H1 (cell line): ENCODE results near the gene TFAP2A. TPM values are rescaled to one million over a fixed set of nuclear protein-coding genes. Genes with fewer than 3 reads are reported as not detected.

Experiments used
- CTCF ChIA-PET: fragments of 300-600 bp; sonication (Branson Sonifier 250); formaldehyde crosslinking; loops from one replicate; lab custom pipeline; 2021; ENCODE audit not compliant: partially characterized antibody; lab: Charles Lee
- POLR2A ChIA-PET: fragments of 300-600 bp; sonication (Branson Sonifier 250); formaldehyde crosslinking; loops from one replicate; lab custom pipeline; 2021; ENCODE audit warnings: inconsistent platforms; ENCODE audit not compliant: partially characterized antibody; lab: Charles Lee
- DNase-seq, 2 experiments: peaks; one replicate each; pipeline versions ENCODE4 v3.0.0 to v3.0.0-alpha.2; 2010 to 2022; ENCODE audit warnings: low spot score in 2 of 2, low read depth in 1 of 2, mixed read lengths in 1 of 2
- FAIRE-seq: peaks from 2 replicates; lab custom pipeline; 2011; peaks lifted over from hg19 to GRCh38; lab: Jason Lieb, UNC
- H2AFZ ChIP-seq: 2 replicates; pipeline ENCODE4 v1.8.1; 2012; ENCODE audit warnings: low read length, inconsistent platforms
- H2AK5ac ChIP-seq: 2 replicates; pipeline ENCODE4 v1.6.1; 2013; ENCODE audit warnings: low read depth, low read length
- H2BK120ac ChIP-seq: replicated peaks from 2 replicates; pipeline ENCODE3; 2013; ENCODE audit warnings: low read depth, low read length, inconsistent platforms
- H2BK12ac ChIP-seq: 2 replicates; pipeline ENCODE4 v1.6.1; 2013; ENCODE audit warnings: low read depth, low read length
- H2BK15ac ChIP-seq: 2 replicates; pipeline ENCODE4 v1.6.1; 2013; ENCODE audit warnings: low read length
- H2BK20ac ChIP-seq: 2 replicates; pipeline ENCODE4 v1.6.1; 2013; ENCODE audit warnings: low read length
- H2BK5ac ChIP-seq: 2 replicates; pipeline ENCODE4 v1.6.1; 2013; ENCODE audit warnings: low read depth, low read length
- H3K14ac ChIP-seq: 2 replicates; pipeline ENCODE4 v1.6.1; 2013; ENCODE audit warnings: inconsistent platforms; ENCODE audit not compliant: insufficient read length
- H3K18ac ChIP-seq: 2 replicates; pipeline ENCODE4 v1.6.1; 2013; ENCODE audit warnings: low read length; ENCODE audit errors: extremely low read depth
- H3K23ac ChIP-seq: 2 replicates; pipeline ENCODE4 v1.6.1; 2013; ENCODE audit warnings: inconsistent platforms; ENCODE audit not compliant: insufficient read length
- H3K23me2 ChIP-seq: 2 replicates; pipeline ENCODE4 v1.6.1; 2013; ENCODE audit warnings: low read depth, low read length
- H3K27ac ChIP-seq: 2 replicates; pipeline ENCODE4 v1.6.1; 2011; ENCODE audit warnings: low read depth, low read length, inconsistent platforms
- H3K27me3 ChIP-seq, 4 experiments: replicated peaks in 1 of 4; 1 replicate in 1 of 4; 2 replicates in 3 of 4; pipeline versions ENCODE4 v1.6.1 to v1.8.1; 2011 to 2013; ENCODE audit warnings: low read length in 3 of 4, mild to moderate bottlenecking in 3 of 4, inconsistent platforms in 2 of 4, mixed read lengths in 2 of 4, moderate library complexity in 1 of 4; ENCODE audit not compliant: control insufficient read depth in 3 of 4, insufficient read depth in 3 of 4; ENCODE audit errors: extremely low read depth in 1 of 4
- H3K36me3 ChIP-seq, 4 experiments: 2 replicates each; pipeline versions ENCODE4 v1.6.1 to v1.8.1; 2011 to 2013; ENCODE audit warnings: mild to moderate bottlenecking in 4 of 4, low read length in 3 of 4, moderate library complexity in 2 of 4, control low read depth in 1 of 4, inconsistent platforms in 1 of 4; ENCODE audit not compliant: insufficient read depth in 4 of 4, control insufficient read depth in 2 of 4
- H3K4ac ChIP-seq: replicated peaks from 2 replicates; pipeline ENCODE3; 2013; ENCODE audit warnings: low read length, low read depth, mixed read lengths, inconsistent platforms; ENCODE audit not compliant: insufficient read length
- H3K4me1 ChIP-seq, 4 experiments: replicated peaks in 1 of 4; 1 replicate in 1 of 4; 2 replicates in 3 of 4; pipeline versions ENCODE4 v1.6.1 to v1.8.1; 2011 to 2013; ENCODE audit warnings: low read length in 3 of 4, inconsistent platforms in 2 of 4, mixed read lengths in 1 of 4; ENCODE audit not compliant: insufficient read depth in 4 of 4, control insufficient read depth in 3 of 4
- H3K4me2 ChIP-seq, 2 experiments: 2 replicates each; pipeline versions ENCODE4 v1.6.1 to v1.8.1; 2011 to 2013; ENCODE audit warnings: low read depth in 2 of 2, low read length in 2 of 2, control low read depth in 1 of 2, inconsistent platforms in 1 of 2, mild to moderate bottlenecking in 1 of 2; ENCODE audit not compliant: insufficient read depth in 1 of 2
- H3K4me3 ChIP-seq, 4 experiments: fragments of 200-600, 300-600 bp in 1 of 4; sonication (generic), shearing (Covaris generic), sonication (Bioruptor Twin) in 1 of 4; 2 replicates each; pipeline versions ENCODE4 v1.5.1 to v1.8.1; 2011 to 2016; ENCODE audit warnings: low read length in 4 of 4, low read depth in 3 of 4, control low read depth in 2 of 4, inconsistent platforms in 2 of 4, mild to moderate bottlenecking in 2 of 4, mixed read lengths in 1 of 4, moderate library complexity in 1 of 4; ENCODE audit not compliant: insufficient read depth in 2 of 4; ENCODE audit errors: extremely low read depth in 1 of 4
- H3K56ac ChIP-seq: replicated peaks from 2 replicates; pipeline ENCODE3; 2013; ENCODE audit warnings: low read depth, mild to moderate bottlenecking, mixed read lengths, low read length, inconsistent platforms; ENCODE audit not compliant: insufficient read length
- H3K79me1 ChIP-seq: 2 replicates; pipeline ENCODE4 v1.6.1; 2013; ENCODE audit warnings: low read depth, low read length, control low read depth
- H3K79me2 ChIP-seq, 2 experiments: 2 replicates each; pipeline versions ENCODE4 v1.6.1 to v1.8.1; 2012 to 2013; ENCODE audit warnings: low read length in 2 of 2, mild to moderate bottlenecking in 2 of 2, inconsistent platforms in 1 of 2; ENCODE audit not compliant: insufficient read depth in 2 of 2, control insufficient read depth in 1 of 2
- H3K9ac ChIP-seq, 4 experiments: replicated peaks in 1 of 4; 1 replicate in 1 of 4; 2 replicates in 3 of 4; pipeline versions ENCODE4 v1.6.1 to v1.8.1; 2011 to 2013; ENCODE audit warnings: low read depth in 3 of 4, low read length in 3 of 4, control low read depth in 2 of 4, mild to moderate bottlenecking in 2 of 4, moderate library complexity in 2 of 4, inconsistent platforms in 1 of 4; ENCODE audit errors: extremely low read depth in 1 of 4
- H3K9me3 ChIP-seq, 2 experiments: 2 replicates each; pipeline versions ENCODE4 v1.6.1 to v1.8.1; 2012 to 2013; ENCODE audit warnings: mild to moderate bottlenecking in 2 of 2, moderate library complexity in 2 of 2, control low read depth in 1 of 2, inconsistent platforms in 1 of 2, low read depth in 1 of 2, low read length in 1 of 2, mixed read lengths in 1 of 2; ENCODE audit not compliant: insufficient read depth in 2 of 2
- H4K20me1 ChIP-seq, 2 experiments: replicated peaks in 1 of 2; 2 replicates each; pipeline versions ENCODE3 to v1.8.1; 2011 to 2013; ENCODE audit warnings: inconsistent platforms in 2 of 2, low read length in 2 of 2, mild to moderate bottlenecking in 1 of 2; ENCODE audit not compliant: insufficient read depth in 2 of 2, control insufficient read depth in 1 of 2
- H4K5ac ChIP-seq: 2 replicates; pipeline ENCODE4 v1.6.1; 2013; ENCODE audit warnings: low read length, low read depth, mixed read lengths, inconsistent platforms; ENCODE audit not compliant: insufficient read length
- H4K8ac ChIP-seq: 2 replicates; pipeline ENCODE4 v1.8.0; 2013; ENCODE audit warnings: mild to moderate bottlenecking, moderate library complexity, low read length, inconsistent platforms; ENCODE audit not compliant: insufficient read depth; ENCODE audit errors: extremely low read depth
- H4K91ac ChIP-seq: replicated peaks from 2 replicates; pipeline ENCODE3; 2013; ENCODE audit warnings: low read length, mixed read lengths, inconsistent platforms; ENCODE audit not compliant: insufficient read length
- CBX8 ChIP-seq: fragments of 300-800, 300-1000 bp; sonication (generic); IDR thresholded peaks from 2 replicates; pipeline ENCODE4 v1.7.1; 2016; ENCODE audit warnings: low read depth, low read length, borderline replicate concordance
- EZH2 ChIP-seq: fragments of 200-600 bp; sonication (generic); IDR thresholded peaks from 2 replicates; pipeline ENCODE4 v1.7.1; 2012; ENCODE audit warnings: low read depth, mild to moderate bottlenecking, moderate library complexity, low read length, inconsistent platforms; ENCODE audit not compliant: severe bottlenecking
- WGBS, 2 experiments: shearing (Covaris generic) in 1 of 2; methylation state at CpG; one replicate each; pipeline versions ENCODE4 v1.1.6 to v1.1.7; 2013 to 2015; ENCODE audit warnings: low lambda C conversion rate in 2 of 2, mixed read lengths in 2 of 2, inconsistent platforms in 1 of 2, low coverage in 1 of 2, missing lambda C conversion rate in 1 of 2; ENCODE audit not compliant: insufficient replicate concordance in 2 of 2, insufficient coverage in 1 of 2, insufficient read length in 1 of 2; ENCODE audit errors: extremely low coverage in 1 of 2, missing lambda C conversion rate in 1 of 2; 5-methylcytosine and 5-hydroxymethylcytosine counted together
- polyA plus RNA-seq, 7 experiments: library from polyadenylated mRNA; depleted of rRNA in 3 of 7; stranded (reverse) in 5 of 7; unstranded in 2 of 7; fragments of >200 nt in 5 of 7; fragments of 200-250 nt in 2 of 7; gene quantifications; 1 replicate in 5 of 7; 2 replicates in 1 of 7; 4 replicates in 1 of 7; pipeline versions ENCODE4 v1.2.1 to v1.2.3, GENCODE V29; 2011 to 2013; ENCODE audit warnings: missing spikeins in 2 of 7, mixed read lengths in 2 of 7
- total RNA-seq: library from RNA; stranded (reverse); fragmentation: NEBNext Ultra II Directional; extraction: Animal tissue kit (Norgen Biotek cat#: 25700); gene quantifications from 2 replicates; pipeline ENCODE4 v1.2.1, GENCODE V29; 2021

The TFAP2A gene
- total and polyA plus RNA-seq, 2 of the 8 experiments (the other 6 are each of a cell fraction or from before 2014, with no cell fraction given), result 0.23 TPM; not detected in 1

DNA sequence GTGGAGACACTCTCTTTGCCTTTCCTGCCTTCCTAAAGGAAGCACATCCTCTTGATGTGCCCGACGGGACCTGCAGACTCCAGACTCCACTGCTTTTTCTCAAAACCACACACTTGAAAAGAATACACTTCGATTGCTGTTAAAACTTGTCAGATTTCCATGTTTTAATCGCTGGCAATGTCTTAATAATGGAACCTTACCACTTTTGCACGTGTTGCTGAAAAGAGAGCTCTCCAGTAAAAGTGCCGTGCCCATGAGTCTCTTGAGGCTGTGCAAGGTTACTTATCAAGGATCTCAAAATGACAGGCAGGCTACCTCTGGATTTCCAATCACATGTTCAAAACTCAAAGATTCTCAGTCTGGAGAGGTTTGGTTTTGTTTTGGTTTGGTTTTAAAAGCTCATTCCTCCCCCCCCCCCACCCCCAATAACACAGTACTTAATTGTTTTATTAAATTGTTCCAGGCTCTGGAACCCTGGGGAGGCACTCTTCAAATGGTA lies 12.0 kb upstream of the TFAP2A start:
- Histone ChIP-seq H2AK5ac (no peak overlapping the region), H4K20me1 (peaks cover 16 to 33% of the 10 kb centered on the region in 2 experiments), H3K27ac (no peak overlapping the region), H2BK15ac (no peak overlapping the region), H3K36me3 (peaks cover 0 to 4% (median 0%) of the 10 kb centered on the region in 4 experiments; a peak in 1 of 8 replicates), H4K91ac (no peak overlapping the region), H3K14ac (no peak overlapping the region), H3K56ac (no peak overlapping the region), H3K79me1 (no peaks in the 10 kb centered on the region), H3K4me2 (peak overlapping the region; percentile 63 to 77), H3K4ac (no peak overlapping the region), H3K23ac (no peak overlapping the region), H3K18ac (no peak overlapping the region), H2BK120ac (no peak overlapping the region), H3K4me3 (peak overlapping the region; percentile 16 to 59 (median 54); a peak in 7 of 8 replicates), H3K9me3 (no peaks in the 10 kb centered on the region), H3K27me3 (peaks cover 60 to 73% (median 67%) of the 10 kb centered on the region in 4 experiments), H3K9ac (no peak overlapping the region), H2BK12ac (no peak overlapping the region), H3K23me2 (no peaks in the 10 kb centered on the region; the same call in 1 of the 2 replicates), H4K8ac (no peak overlapping the region), H2AFZ (0 out of 2 replicates have a peak overlapping the region, but pooled peaks have one; percentile 55), H3K79me2 (no peaks in the 10 kb centered on the region), H4K5ac (no peak overlapping the region), H2BK5ac (no peak overlapping the region), H2BK20ac (no peak overlapping the region), H3K4me1 (peaks cover 3 to 26% (median 12%) of the 10 kb centered on the region in 4 experiments)
- POLR2A ChIA-PET, result no interaction called here
- peak; percentile 66; the same call in 1 of the 2 replicates for TF ChIP-seq CBX8
- no peak for TF ChIP-seq EZH2
- FAIRE-seq, result no peak
- no peak for DNase-seq
- CTCF ChIA-PET, result interaction anchor here (9.9 to 21.9 kb wide), 2 partner anchors 14 to 43 kb away, joined by 135 to 365 read pairs; partner anchors contain the start of gene TFAP2A
- 17% methylated on average over 6 of the region's 6 CpGs; no CpG with 5 or more reads in 1 of the 2 experiments for WGBS, 2 experiments
